ENCODE results near the gene BMP4.

DNA sequence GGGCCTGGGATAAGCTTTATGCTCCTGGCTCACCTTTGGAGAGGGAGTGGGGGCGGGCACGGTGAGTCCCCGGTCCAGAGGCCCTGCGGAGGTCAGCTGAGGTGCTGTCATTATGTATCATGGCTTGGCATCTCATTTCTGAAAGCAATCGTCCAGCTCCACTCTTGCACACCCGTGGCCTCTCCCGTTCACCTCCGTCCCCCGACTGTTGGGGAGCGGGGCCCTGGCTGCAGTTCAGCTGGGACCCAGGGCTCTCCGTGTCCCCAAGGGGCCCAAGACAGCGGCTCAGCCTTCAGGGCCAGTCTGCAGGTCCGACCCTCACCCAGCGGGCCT is 10.6 kb downstream of the BMP4 start:
- TF ChIP-seq JUN (IDR thresholded peaks at IDR 0.05; ENCODE audit: borderline replicate concordance, insufficient read depth, insufficient read length, low read depth) (no peak), EZH2 (IDR thresholded peaks at IDR 0.05; ENCODE audit: borderline replicate concordance, low read depth, low read length, severe bottlenecking) (no peak), POLR2A (IDR thresholded peaks at IDR 0.05; ENCODE audit: low read depth, low read length) (no peak)
- TF ChIP-seq, protein P1, sequence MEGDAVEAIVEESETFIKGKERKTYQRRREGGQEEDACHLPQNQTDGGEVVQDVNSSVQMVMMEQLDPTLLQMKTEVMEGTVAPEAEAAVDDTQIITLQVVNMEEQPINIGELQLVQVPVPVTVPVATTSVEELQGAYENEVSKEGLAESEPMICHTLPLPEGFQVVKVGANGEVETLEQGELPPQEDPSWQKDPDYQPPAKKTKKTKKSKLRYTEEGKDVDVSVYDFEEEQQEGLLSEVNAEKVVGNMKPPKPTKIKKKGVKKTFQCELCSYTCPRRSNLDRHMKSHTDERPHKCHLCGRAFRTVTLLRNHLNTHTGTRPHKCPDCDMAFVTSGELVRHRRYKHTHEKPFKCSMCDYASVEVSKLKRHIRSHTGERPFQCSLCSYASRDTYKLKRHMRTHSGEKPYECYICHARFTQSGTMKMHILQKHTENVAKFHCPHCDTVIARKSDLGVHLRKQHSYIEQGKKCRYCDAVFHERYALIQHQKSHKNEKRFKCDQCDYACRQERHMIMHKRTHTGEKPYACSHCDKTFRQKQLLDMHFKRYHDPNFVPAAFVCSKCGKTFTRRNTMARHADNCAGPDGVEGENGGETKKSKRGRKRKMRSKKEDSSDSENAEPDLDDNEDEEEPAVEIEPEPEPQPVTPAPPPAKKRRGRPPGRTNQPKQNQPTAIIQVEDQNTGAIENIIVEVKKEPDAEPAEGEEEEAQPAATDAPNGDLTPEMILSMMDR (IDR thresholded peaks at IDR 0.05; ENCODE audit: extremely low read depth in 1 of 2, insufficient read depth in 1 of 2, low read depth in 1 of 2, low read length in 2 of 2), result no peak
